Glomerular visceral epithelial cell (primary cell): ENCODE measurements around the gene SPATA20.

ENCODE experiments used
- DNase-seq: peaks from one replicate; pipeline ENCODE4 v3.0.0-alpha.2; 2016; ENCODE audit errors: extremely low spot score

Gene SPATA20

GRCh38 chr17:50539762-50540559 lies 7.0 kb upstream of the SPATA20 start:
- no peak for DNase-seq

DNA sequence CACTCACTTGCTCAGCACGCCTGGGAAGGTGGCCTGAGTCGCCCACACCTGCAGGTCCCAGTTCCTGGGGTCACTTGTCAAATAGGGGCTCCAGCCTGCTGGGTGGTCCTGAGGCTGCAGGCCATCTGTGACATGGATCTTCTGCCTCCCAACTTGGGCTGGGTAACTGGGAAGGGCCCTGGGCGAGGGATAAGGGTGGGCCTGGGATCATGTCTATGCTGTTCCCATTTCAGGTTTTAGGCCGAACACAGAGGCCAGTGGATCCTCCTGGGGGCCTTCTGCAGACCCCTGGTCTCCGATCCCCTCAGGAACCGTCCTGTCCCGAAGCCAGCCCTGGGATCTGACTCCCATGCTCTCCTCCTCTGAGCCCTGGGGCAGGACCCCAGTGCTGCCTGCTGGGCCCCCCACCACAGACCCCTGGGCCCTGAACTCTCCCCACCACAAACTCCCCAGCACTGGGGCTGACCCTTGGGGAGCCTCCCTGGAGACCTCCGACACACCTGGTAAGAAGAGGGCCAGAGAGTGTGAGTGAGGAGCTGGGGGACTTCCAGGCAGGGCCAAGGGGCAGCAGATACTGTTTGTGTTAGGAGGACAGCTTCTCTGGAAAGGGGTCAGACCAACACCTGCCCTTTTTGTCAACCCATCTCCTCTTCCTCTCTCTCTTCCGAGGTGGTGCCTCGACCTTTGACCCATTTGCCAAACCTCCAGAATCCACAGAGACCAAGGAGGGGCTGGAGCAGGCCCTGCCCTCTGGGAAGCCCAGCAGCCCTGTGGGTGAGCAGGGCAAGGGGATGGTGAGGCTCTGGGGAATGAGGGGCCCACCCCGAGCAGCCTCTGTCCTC lies 6.2 kb upstream of the SPATA20 start:
- DNase-seq: no peak

DNA sequence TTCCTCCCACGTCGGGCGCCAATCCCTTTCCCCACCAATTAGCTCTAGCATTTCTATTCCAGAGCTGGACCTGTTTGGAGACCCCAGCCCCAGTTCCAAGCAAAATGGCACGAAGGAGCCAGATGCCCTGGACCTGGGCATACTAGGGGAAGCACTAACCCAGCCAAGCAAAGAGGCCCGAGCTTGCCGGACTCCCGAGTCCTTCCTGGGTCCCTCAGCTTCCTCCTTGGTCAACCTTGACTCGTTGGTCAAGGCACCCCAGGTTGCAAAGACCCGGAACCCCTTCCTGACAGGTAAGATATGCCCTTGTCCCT lies 5.6 kb upstream of the SPATA20 start:
- no peak for DNase-seq

- DNase-seq: peak; percentile 82
These were observed 5.0 kb upstream of the SPATA20 start for GRCh38 chr17:50541716-50542688.

DNA sequence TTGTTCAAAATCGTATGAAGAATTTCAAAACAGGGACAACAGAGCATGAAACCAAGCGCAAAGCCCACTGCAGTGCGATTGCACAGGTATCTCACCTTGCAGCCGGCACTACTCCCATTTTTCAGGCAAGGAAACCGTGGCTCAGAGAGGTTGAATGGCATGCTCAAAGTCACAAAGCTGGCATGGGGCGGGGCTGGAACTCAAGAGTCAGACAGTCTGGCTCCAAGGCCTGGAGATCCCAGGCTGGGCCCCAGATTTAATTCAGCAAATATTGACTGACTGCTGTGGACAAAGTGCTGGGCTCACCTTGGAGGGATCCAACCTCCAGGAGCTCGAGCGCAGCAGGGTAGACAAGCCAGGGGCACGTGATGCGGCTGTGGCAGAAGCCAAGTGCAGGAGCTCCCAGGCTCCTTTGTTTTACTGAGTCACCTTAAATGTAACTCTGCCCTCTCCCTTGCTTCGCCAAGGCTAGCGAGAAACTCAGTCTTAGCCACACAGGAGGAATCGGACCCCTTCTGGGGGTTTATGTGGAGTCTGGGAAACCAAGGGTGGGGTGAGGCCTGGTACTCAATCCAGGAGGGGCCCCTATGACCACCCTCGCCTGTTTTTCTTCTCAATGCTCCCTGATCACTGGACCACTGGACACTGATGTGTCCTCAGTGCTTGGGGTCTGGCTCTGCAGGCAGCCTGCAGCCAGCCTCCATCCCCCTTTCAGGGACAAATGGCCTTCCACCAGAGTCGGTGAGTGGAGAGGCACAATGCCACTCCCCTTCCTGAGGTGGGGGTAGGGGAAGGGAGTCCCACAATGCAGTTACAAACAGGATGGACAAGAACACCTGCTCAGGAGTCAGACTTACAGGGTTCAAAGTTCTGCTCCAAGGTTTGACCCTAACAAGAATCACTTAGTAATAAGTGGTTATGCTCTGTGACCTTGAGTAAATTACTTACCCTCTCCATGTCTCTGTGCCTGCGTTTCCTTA lies 3.9 kb upstream of the SPATA20 start:
- no peak for DNase-seq

DNA sequence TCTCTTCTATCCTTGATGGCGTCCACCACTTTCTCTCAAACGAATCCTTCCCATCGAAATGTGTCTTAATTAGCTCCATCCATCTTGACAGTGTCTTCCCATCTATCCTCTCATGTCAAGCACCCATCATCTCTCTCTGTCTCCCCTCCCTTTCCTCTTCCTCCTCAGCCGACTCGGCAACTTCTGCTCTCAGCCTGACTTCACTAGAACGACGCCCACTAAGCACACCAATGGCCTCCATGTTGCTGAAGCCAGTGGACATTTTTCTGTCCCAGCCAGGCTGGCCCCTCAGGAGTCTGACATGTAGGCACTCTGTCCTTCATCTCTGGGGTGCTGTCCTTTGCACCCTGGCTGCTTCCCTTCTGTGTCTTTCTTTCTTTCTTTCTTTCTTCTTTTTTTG lies 2.5 kb upstream of the SPATA20 start:
- DNase-seq: no peak

DNA sequence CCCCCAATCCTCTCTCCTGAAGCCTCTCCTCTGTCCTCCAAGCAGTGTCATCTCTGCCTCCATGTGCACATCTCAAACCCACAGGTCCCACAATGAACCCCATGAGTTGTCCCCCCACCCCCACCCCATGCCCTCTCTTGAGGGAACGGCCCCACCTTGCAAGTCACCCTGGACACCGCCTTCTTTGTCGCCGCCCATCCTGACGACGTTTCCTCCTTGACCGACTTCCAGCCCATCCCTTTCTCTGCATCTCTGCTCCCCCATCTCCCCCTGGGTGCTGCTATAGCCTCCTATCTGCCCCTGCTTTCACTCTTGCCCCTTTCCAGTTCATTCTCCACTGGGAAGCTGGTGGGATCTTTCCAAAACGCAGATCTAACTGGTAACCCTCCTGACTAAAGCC lies 1.7 kb upstream of the SPATA20 start:
- no peak for DNase-seq

GRCh38 chr17:50546701-50547034 lies 306 bp upstream of the SPATA20 start:
- DNase-seq: no peak

- DNase-seq: no peak
These were observed 736 bp downstream of the SPATA20 start for GRCh38 chr17:50547736-50548083.

GRCh38 chr17:50548831-50549230 lies 1.9 kb downstream of the SPATA20 start:
- no peak for DNase-seq

DNA sequence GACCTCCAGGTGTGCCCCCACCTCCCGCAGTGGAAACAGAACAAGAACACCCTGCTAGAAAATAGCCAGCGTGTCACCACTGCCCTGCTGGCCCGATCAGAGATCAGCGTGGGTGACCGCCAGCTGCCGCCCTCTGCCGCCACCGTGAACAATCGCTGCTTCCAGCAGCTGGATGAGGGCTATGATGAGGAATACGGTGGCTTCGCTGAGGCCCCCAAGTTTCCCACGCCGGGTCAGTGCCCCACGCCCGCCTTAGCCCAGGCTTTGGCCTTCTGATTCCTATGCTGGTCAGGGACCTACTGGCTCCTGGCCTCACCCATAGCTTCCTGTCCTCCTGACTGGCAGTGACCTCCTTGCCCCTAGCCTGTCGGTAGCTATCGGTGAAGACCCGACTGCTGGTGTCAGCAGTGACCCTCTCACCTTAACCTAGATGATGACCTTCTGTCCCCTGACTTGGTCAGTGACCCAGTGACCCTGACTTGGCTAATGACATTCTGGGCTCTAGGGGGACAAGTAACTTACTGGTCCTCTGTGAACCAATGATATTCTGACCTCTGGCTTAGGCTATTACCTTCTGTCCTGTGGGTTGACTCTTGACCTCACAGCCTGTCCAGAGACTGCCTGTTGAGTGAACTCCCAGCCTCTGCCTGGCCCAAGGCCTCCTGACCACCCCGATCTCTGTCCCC lies 2.4 kb downstream of the SPATA20 start:
- DNase-seq: no peak

DNA sequence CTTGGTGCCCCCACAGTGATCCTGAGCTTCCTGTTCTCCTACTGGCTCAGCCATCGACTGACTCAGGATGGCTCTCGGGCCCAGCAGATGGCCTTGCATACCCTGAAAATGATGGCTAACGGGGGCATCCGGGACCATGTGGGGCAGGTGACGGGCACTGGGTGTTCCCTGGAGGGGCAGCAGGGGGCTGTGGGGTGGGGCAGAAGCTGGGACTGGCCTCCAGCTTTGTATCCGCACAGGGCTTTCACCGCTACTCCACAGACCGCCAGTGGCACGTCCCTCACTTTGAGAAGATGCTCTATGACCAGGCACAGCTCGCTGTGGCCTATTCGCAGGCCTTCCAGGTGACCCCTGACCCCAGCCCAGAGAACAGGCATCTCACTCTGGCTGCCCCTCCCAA lies 3.0 kb downstream of the SPATA20 start:
- no peak for DNase-seq

DNA sequence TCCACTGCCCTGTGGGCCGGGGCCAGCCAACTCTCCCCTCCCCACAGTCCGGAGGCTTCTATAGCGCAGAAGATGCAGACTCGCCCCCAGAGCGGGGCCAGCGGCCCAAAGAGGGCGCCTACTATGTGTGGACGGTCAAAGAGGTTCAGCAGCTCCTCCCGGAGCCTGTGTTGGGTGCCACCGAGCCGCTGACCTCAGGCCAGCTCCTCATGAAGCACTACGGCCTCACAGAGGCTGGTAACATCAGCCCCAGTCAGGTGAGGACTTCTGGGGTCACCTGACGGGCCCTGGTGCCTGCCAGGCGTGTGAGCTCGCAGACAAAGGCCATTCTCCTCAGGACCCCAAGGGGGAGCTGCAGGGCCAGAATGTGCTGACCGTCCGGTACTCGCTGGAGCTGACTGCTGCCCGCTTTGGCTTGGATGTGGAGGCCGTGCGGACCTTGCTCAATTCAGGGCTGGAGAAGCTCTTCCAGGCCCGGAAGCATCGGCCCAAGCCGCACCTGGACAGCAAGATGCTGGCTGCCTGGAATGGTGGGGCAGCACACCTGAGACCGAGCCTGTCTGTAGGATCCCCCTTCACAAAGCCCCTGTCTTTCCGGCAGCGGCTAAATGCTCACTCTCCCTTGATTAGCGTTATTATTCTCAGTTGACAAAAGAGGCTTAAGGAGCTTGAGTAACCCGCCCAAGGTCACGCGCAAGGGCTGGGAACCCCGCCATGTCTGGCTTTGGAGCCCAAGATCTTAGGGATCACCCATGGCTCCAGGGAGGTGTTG lies 3.9 kb downstream of the SPATA20 start:
- peak; percentile 68 for DNase-seq

- no peak for DNase-seq
These were observed 4.5 kb downstream of the SPATA20 start for GRCh38 chr17:50551433-50551815.

- DNase-seq: no peak
These were observed 4.9 kb downstream of the SPATA20 start for GRCh38 chr17:50551884-50552283.

- no peak for DNase-seq
These were observed 7.2 kb downstream of the SPATA20 start for GRCh38 chr17:50554201-50554600.

DNA sequence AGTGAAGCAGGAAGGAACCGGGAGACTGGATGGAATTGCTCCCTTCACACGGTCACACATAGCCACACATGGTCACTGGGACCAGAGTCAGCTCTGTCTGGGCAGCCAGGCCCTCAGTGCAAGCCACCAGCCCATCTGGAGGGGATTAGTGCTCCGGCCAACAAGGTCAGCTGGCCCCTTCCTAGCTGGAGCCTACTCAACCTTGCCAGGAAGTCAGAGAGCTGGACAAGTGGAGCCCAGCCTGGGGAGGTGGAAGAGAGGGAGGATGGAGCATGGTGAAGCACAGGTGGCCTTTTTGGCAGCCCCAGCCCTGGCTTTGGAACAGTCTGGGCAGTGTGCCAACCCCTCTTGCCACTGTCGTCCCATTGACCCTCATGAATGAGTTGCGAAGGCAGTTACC lies 9.8 kb downstream of the SPATA20 start:
- no peak for DNase-seq

DNA sequence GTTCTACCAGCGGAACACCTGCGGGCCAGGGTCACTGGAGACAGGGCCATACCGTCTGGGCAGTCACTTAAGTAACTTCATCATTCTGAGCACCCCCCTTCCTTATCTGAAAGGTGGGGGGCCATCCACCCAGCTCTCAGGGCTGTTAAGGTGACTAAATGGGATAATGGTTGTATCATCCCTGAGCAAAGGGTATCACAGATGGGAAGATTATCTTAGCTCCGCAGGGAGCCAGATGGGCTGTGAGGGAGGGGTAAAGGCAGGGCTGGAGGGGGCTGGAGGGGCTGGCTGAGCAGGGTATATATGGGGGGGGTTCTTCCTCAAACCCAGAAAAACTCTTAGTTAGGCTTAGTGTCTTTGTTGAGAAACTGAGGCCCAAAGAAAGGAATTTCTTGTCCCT lies 10.7 kb downstream of the SPATA20 start:
- no peak for DNase-seq

DNA sequence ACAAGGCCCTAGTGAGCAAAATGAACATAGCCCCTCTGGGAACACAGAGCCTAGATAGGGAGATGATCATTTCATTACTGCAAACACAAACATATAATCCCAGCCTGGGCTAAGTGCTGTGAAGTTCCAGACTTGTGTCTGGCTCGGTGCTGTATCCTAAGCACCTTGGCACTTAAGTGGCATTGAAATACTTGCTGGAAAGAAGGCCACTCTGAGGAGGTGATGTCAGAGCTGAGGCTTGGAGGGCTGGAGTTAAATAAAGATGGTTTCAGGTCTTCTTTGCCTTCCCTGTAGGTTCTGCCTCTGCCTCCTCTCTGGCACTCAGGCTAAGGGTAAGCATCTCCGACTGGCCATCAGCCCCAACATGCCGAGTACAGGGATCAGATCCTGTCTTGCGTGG lies 11.1 kb downstream of the SPATA20 start:
- no peak for DNase-seq

- no peak for DNase-seq
These were observed 11.6 kb downstream of the SPATA20 start for GRCh38 chr17:50558581-50558940.
